Fibroblast of lung (primary cell): ENCODE results near the gene HES1.

Experiments used
- EZH2 ChIP-seq: IDR thresholded peaks from 2 replicates; pipeline ENCODE4 v1.5.1; 2012; ENCODE audit warnings: low read length, control low read depth, mild to moderate bottlenecking; ENCODE audit errors: missing control alignments
- TF ChIP-seq, protein P1 (sequence below), 2 donors: IDR thresholded peaks in 1 of 2; conservative IDR thresholded peaks in 1 of 2; 1 replicate in 1 of 2; 2 replicates in 1 of 2; pipeline ENCODE4 v1.5.1; 2011 to 2012; ENCODE audit warnings: low read length in 2 of 2, control low read depth in 1 of 2, inconsistent platforms in 1 of 2, low read depth in 1 of 2, mild to moderate bottlenecking in 1 of 2

DNA sequence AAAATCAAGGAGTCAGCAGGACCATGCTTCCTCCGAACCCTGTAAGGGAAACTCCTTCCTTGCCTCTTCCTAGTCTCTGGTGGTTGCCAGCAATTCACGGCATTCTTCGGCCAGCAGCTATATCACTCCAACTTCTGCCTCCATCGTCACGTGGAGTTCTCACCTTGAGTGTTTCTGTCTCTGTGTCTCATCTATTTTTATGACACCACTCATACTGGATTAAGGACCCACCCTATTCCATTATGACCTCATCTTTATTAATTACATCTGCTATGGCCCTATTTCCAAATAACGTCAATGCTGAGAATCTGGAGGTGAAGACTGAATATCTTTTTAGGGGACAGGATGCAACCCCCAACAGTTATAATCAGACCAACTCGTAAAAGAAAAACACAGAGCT is 21.8 kb upstream of the HES1 start:
- no peak for TF ChIP-seq EZH2
- TF ChIP-seq, protein P1, sequence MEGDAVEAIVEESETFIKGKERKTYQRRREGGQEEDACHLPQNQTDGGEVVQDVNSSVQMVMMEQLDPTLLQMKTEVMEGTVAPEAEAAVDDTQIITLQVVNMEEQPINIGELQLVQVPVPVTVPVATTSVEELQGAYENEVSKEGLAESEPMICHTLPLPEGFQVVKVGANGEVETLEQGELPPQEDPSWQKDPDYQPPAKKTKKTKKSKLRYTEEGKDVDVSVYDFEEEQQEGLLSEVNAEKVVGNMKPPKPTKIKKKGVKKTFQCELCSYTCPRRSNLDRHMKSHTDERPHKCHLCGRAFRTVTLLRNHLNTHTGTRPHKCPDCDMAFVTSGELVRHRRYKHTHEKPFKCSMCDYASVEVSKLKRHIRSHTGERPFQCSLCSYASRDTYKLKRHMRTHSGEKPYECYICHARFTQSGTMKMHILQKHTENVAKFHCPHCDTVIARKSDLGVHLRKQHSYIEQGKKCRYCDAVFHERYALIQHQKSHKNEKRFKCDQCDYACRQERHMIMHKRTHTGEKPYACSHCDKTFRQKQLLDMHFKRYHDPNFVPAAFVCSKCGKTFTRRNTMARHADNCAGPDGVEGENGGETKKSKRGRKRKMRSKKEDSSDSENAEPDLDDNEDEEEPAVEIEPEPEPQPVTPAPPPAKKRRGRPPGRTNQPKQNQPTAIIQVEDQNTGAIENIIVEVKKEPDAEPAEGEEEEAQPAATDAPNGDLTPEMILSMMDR (conservative IDR thresholded peaks at IDR 0.05 in 1 of 2, IDR thresholded peaks at IDR 0.05 in 1 of 2; ENCODE audit: low read depth in 1 of 2, low read length in 2 of 2) = no peak
